OCI-LY1 (cell line): Measurements from ENCODE around the gene MYL6.

Experiments
- H2AFZ ChIP-seq: fragments of 200-600 bp; sonication (generic), shearing (Covaris generic); 2 replicates; pipeline ENCODE4 v1.6.0; 2014; ENCODE audit warnings: antibody characterized with exemption, mild to moderate bottlenecking, low read length
- H3F3A ChIP-seq: fragments of 200-600 bp; sonication (generic), shearing (Covaris generic); 2 replicates; pipeline ENCODE4 v1.6.0; 2014; ENCODE audit warnings: mild to moderate bottlenecking, antibody characterized with exemption, low read length, moderate library complexity; ENCODE audit not compliant: insufficient read depth
- H3K27ac ChIP-seq: fragments of 200-600 bp; sonication (generic); 2 replicates; pipeline ENCODE4 v1.5.1; 2014; ENCODE audit warnings: low read length, mixed run types, mild to moderate bottlenecking, low read depth; ENCODE audit not compliant: poor library complexity, severe bottlenecking
- H3K27me3 ChIP-seq: fragments of 200-600 bp; sonication (generic); 2 replicates; pipeline ENCODE4 v1.6.0; 2014; ENCODE audit warnings: antibody characterized with exemption, mild to moderate bottlenecking, low read length, moderate library complexity; ENCODE audit not compliant: insufficient read depth
- H3K36me3 ChIP-seq: fragments of 200-600 bp; sonication (generic); 2 replicates; pipeline ENCODE4 v1.6.1; 2014; ENCODE audit warnings: mild to moderate bottlenecking, antibody characterized with exemption, low read length, moderate library complexity, mixed read lengths; ENCODE audit not compliant: insufficient read depth
- H3K4me1 ChIP-seq: fragments of 200-600 bp; sonication (generic); 2 replicates; pipeline ENCODE4 v1.5.1; 2014; ENCODE audit warnings: mild to moderate bottlenecking, low read length, moderate library complexity; ENCODE audit not compliant: insufficient read depth, severe bottlenecking
- H3K4me2 ChIP-seq: fragments of 200-600 bp; sonication (generic), shearing (Covaris generic); 2 replicates; pipeline ENCODE4 v1.6.1; 2014; ENCODE audit warnings: low read length
- H3K4me3 ChIP-seq: fragments of 200-600 bp; sonication (generic); 2 replicates; pipeline ENCODE4 v1.5.1; 2014; ENCODE audit warnings: low read length, low read depth, mild to moderate bottlenecking, mixed read lengths; ENCODE audit not compliant: poor library complexity, severe bottlenecking
- H3K79me2 ChIP-seq: fragments of 200-600 bp; shearing (Covaris generic); 2 replicates; pipeline ENCODE4 v1.6.1; 2016; ENCODE audit warnings: mixed run types, low read length, mixed read lengths; ENCODE audit not compliant: insufficient read depth
- H3K9ac ChIP-seq: fragments of 200-600 bp; sonication (generic), shearing (Covaris generic); 2 replicates; pipeline ENCODE4 v1.6.1; 2014; ENCODE audit warnings: mild to moderate bottlenecking, low read length, mixed read lengths
- H3K9me2 ChIP-seq: fragments of 200-600 bp; sonication (generic), shearing (Covaris generic); 2 replicates; pipeline ENCODE4 v1.6.1; 2014; ENCODE audit warnings: low read depth, mild to moderate bottlenecking, low read length, mixed read lengths
- H3K9me3 ChIP-seq: fragments of 200-600 bp; shearing (Covaris generic); 2 replicates; pipeline ENCODE4 v1.6.1; 2014; ENCODE audit warnings: low read length, mixed read lengths
- H4K20me1 ChIP-seq: fragments of 200-600 bp; sonication (generic), shearing (Covaris generic); 2 replicates; pipeline ENCODE4 v1.6.0; 2016; ENCODE audit warnings: mild to moderate bottlenecking, low read length; ENCODE audit not compliant: insufficient read depth
- EZH2 ChIP-seq: fragments of 200-600 bp; sonication (generic), shearing (Covaris generic); IDR thresholded peaks from 2 replicates; pipeline ENCODE4 v1.8.0; 2017; ENCODE audit warnings: borderline replicate concordance, mixed run types, mild to moderate bottlenecking, antibody characterized with exemption, low read length, moderate library complexity, mixed read lengths
- TF ChIP-seq, protein P1 (sequence below): fragments of 200-600 bp; sonication (generic), shearing (Covaris generic); IDR thresholded peaks from 2 replicates; pipeline ENCODE4 v1.5.1; 2017; ENCODE audit warnings: mild to moderate bottlenecking, antibody characterized with exemption, low read length, moderate library complexity, mixed read lengths

Gene MYL6

DNA sequence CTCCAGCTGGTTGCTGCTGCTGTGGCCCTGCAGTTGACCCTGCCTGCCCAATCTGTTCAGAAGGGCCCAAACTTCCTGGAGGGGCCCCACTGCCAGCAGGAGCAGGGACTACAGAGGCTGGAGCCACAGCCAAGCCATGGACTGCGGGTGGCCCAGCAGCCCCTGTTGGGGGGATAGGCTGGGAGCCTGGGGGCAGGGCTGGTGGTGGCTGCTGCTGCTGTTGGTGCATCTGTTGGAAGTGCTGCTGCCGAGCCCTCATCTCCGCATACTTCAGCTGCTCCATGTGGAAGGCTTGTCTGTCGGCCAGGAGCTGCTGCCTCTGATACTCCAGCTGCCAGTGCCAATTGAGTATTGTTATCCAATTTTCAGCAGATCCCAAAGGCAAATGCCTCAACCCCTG is 7.2 kb downstream of the MYL6 start:
- H4K20me1 ChIP-seq = no peaks in the 10 kb centered on the region
- H3K27ac ChIP-seq = no peak overlapping the region
- no peak overlapping the region for H3K9ac ChIP-seq
- TF ChIP-seq, protein P1, sequence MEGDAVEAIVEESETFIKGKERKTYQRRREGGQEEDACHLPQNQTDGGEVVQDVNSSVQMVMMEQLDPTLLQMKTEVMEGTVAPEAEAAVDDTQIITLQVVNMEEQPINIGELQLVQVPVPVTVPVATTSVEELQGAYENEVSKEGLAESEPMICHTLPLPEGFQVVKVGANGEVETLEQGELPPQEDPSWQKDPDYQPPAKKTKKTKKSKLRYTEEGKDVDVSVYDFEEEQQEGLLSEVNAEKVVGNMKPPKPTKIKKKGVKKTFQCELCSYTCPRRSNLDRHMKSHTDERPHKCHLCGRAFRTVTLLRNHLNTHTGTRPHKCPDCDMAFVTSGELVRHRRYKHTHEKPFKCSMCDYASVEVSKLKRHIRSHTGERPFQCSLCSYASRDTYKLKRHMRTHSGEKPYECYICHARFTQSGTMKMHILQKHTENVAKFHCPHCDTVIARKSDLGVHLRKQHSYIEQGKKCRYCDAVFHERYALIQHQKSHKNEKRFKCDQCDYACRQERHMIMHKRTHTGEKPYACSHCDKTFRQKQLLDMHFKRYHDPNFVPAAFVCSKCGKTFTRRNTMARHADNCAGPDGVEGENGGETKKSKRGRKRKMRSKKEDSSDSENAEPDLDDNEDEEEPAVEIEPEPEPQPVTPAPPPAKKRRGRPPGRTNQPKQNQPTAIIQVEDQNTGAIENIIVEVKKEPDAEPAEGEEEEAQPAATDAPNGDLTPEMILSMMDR = no peak
- H3K9me3 ChIP-seq = no peaks in the 10 kb centered on the region
- H3K36me3 ChIP-seq = peaks cover 90% of the 10 kb centered on the region
- no peak overlapping the region for H3K4me2 ChIP-seq
- H3K4me1 ChIP-seq = peaks cover 15% of the 10 kb centered on the region
- H3K4me3 ChIP-seq = no peak overlapping the region
- H3K27me3 ChIP-seq = no peaks in the 10 kb centered on the region
- no peak overlapping the region for H2AFZ ChIP-seq
- H3K79me2 ChIP-seq = no peaks in the 10 kb centered on the region
- H3F3A ChIP-seq = no peaks in the 10 kb centered on the region
- no peaks in the 10 kb centered on the region for H3K9me2 ChIP-seq

DNA sequence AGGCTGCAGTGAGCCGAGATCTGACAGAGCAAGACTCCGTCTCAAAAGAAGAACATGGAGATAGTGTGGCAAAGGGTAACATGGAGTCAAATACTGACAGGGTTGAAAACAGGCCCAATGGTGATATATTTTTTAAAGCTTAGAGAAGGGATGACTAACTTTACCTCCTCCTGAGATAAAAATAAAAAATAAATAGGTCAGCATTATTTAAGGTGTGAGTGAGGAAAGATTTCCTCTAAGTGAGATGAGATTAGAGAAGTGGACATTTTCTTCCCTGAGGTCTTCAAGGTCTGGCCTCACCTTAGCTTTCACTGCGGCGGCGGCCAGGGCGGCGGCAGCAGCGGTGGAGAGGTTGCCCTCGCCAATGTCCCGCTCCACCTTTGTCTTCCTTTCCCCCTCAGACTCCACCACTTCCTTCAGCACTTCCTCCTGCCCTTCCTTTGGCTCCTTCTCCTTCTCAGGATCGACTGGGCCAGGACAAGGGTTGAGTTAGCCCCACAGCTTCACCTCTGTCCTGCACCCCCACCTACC is 11.1 kb downstream of the MYL6 start:
- Histone ChIP-seq H3K9ac (no peak overlapping the region), H3K27ac (no peak overlapping the region), H3K36me3 (peaks cover 88% of the 10 kb centered on the region), H2AFZ (no peak overlapping the region), H3K4me3 (no peak overlapping the region), H3F3A (no peaks in the 10 kb centered on the region), H3K27me3 (no peaks in the 10 kb centered on the region), H4K20me1 (no peaks in the 10 kb centered on the region), H3K9me3 (no peaks in the 10 kb centered on the region), H3K4me1 (no peaks in the 10 kb centered on the region), H3K4me2 (no peak overlapping the region), H3K79me2 (no peaks in the 10 kb centered on the region), H3K9me2 (no peaks in the 10 kb centered on the region)
- TF ChIP-seq, protein P1 = no peak
- TF ChIP-seq EZH2 = no peak

DNA sequence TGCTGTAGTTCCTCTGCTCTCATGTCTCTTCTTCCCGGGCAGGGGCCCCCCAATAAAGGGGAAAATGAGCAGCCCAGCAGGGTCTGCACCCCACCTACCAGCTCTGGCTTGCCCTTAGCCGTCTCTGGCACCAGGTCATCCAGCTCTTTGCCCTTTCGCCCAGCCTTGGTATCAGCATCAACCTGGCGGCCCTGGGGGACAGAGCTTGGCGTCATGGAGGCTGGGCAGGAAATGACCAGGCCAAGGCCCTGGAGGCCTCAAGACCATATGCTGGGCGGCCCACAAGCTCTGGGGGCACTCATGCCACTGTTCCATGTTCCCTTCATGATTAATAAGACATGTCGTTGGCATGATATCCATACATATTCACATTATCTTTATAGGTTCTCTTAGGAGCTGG is 14.7 kb downstream of the MYL6 start:
- Histone ChIP-seq H3K4me3 (no peak overlapping the region), H3K4me1 (no peaks in the 10 kb centered on the region), H3K79me2 (no peaks in the 10 kb centered on the region), H3K9ac (no peak overlapping the region), H3F3A (no peaks in the 10 kb centered on the region), H3K27me3 (no peaks in the 10 kb centered on the region), H2AFZ (no peak overlapping the region), H3K27ac (no peak overlapping the region), H3K36me3 (peaks cover 87% of the 10 kb centered on the region), H4K20me1 (no peaks in the 10 kb centered on the region), H3K4me2 (no peak overlapping the region), H3K9me3 (no peaks in the 10 kb centered on the region), H3K9me2 (no peaks in the 10 kb centered on the region)
- TF ChIP-seq, protein P1 = no peak
- TF ChIP-seq EZH2 = no peak
